Testis (tissue), 2 donors: Measurements from ENCODE around the gene SUGP2.

ENCODE experiments used
- CTCF ChIP-seq, 3 experiments: fragments of 450-650 bp in 2 of 3; fragments of 200-600 bp in 1 of 3; sonication (generic) in 1 of 3; IDR thresholded peaks; one replicate each; pipeline ENCODE4 v1.5.1; 2016 to 2019; ENCODE audit warnings: antibody characterized with exemption in 3 of 3, mild to moderate bottlenecking in 2 of 3, moderate library complexity in 1 of 3
- POLR2A ChIP-seq: fragments of 450-650 bp; IDR thresholded peaks from one replicate; pipeline ENCODE4 v1.6.1; 2017; ENCODE audit warnings: antibody characterized with exemption, mild to moderate bottlenecking, moderate library complexity

GRCh38 chr19:18985257-18985656 lies 48.1 kb downstream of the SUGP2 start:
- TF ChIP-seq CTCF (IDR thresholded peaks at IDR 0.05) (no peak), POLR2A (no peak)
